K562 (cell line): Measurements from ENCODE around the gene TMEM14C. TPM values are rescaled to one million over a fixed set of nuclear protein-coding genes. Genes with fewer than 3 reads are reported as not detected.
A peak's percentile ranks its signal among the peaks of the same experiment; 100 is the strongest.

ENCODE experiments used
- CEBPG ChIP-seq, 3 experiments: fragments of 200-800 bp in 1 of 3; sonication (Bioruptor generic) in 1 of 3; sonication (generic) in 1 of 3; formaldehyde crosslinking in 1 of 3; IDR thresholded peaks in 2 of 3; conservative IDR thresholded peaks in 1 of 3; 2 replicates each; pipeline versions ENCODE4 v1.6.1 to v1.8.0; 2016 to 2022; ENCODE audit warnings: missing compliant biosample characterization in 2 of 3, missing genetic modification characterization in 2 of 3, mild to moderate bottlenecking in 1 of 3, missing genetic modification reagents in 1 of 3
- E2F3 ChIP-seq: fragments of 250-450 bp; sonication (Bioruptor Pico); IDR thresholded peaks from 2 replicates; pipeline ENCODE4 v1.4.0; 2020; ENCODE audit warnings: mild to moderate bottlenecking
- ETS2 ChIP-seq: IDR thresholded peaks from 2 replicates; pipeline ENCODE4 v1.6.1; 2016; ENCODE audit warnings: borderline replicate concordance, missing genetic modification characterization, mild to moderate bottlenecking, moderate library complexity, missing compliant biosample characterization; ENCODE audit not compliant: poor library complexity, severe bottlenecking
- KAT8 ChIP-seq: fragments of 450-650 bp; IDR thresholded peaks from 2 replicates; pipeline ENCODE4 v1.6.1; 2016; ENCODE audit warnings: low read depth, mild to moderate bottlenecking
- MTA2 ChIP-seq: fragments of 450-650 bp; IDR thresholded peaks from 2 replicates; pipeline ENCODE4 v1.6.1; 2016; ENCODE audit warnings: low read depth
- PATZ1 ChIP-seq: fragments of 250-450 bp; sonication (Bioruptor Pico); IDR thresholded peaks from 2 replicates; pipeline ENCODE4 v1.5.0; 2020; ENCODE audit warnings: mild to moderate bottlenecking, borderline replicate concordance
- XRCC3 ChIP-seq: fragments of 450-650 bp; IDR thresholded peaks from 2 replicates; pipeline ENCODE4 v1.6.1; 2017; ENCODE audit warnings: mild to moderate bottlenecking, moderate library complexity
- ZKSCAN8 ChIP-seq: fragments of 200-800 bp; sonication (Bioruptor generic); IDR thresholded peaks from 2 replicates; pipeline ENCODE4 v1.6.1; 2016; ENCODE audit warnings: missing genetic modification characterization, missing compliant biosample characterization
- polyA plus RNA-seq, 8 experiments: library from polyadenylated mRNA; depleted of rRNA in 4 of 8; stranded (reverse) in 5 of 8; unstranded in 3 of 8; fragments of >200 nt; fragmentation: Nextera tagmentation in 2 of 8; fragmentation: Illumina TruSeq in 1 of 8; extraction: Ambion mirVana in 2 of 8; extraction: Trizol in 1 of 8; gene quantifications; 2 replicates each; pipeline versions ENCODE4 v1.2.1 to v1.2.3, GENCODE V29; 2011 to 2014; ENCODE audit warnings: inconsistent platforms in 1 of 8, missing spikeins in 1 of 8
- total RNA-seq, 7 experiments: library from RNA; depleted of rRNA in 6 of 7; stranded (reverse); fragments of >200 nt in 6 of 7; fragmentation: Illumina TruSeq in 2 of 7; extraction: Trizol in 2 of 7; gene quantifications; 2 replicates each; pipeline versions ENCODE4 v1.2.1 to v1.2.3, GENCODE V29; 2011 to 2021; ENCODE audit warnings: low replicate concordance in 1 of 7
- TF ChIP-seq, protein P1 (sequence below), 2 experiments: IDR thresholded peaks; 2 replicates each; pipeline ENCODE4 v1.6.1; 2012; ENCODE audit warnings: improper control_type of control experiment in 2 of 2, low read depth in 2 of 2, low read length in 2 of 2, borderline replicate concordance in 1 of 2
- TF ChIP-seq, protein P2 (sequence below): fragments of 250-450 bp; sonication (Bioruptor Pico); IDR thresholded peaks from 2 replicates; pipeline ENCODE4 v1.8.0; 2022; ENCODE audit warnings: inconsistent platforms, mild to moderate bottlenecking, moderate library complexity, borderline replicate concordance
- TF ChIP-seq, protein P3 (sequence below): sonication (generic); formaldehyde crosslinking; IDR thresholded peaks from 2 replicates; pipeline ENCODE4 v1.8.0; 2022; ENCODE audit warnings: missing genetic modification reagents, mild to moderate bottlenecking, moderate library complexity, borderline replicate concordance
- TF ChIP-seq, protein P4 (sequence below): fragments of 450-650 bp; IDR thresholded peaks from 2 replicates; pipeline ENCODE4 v1.6.1; 2017; ENCODE audit warnings: antibody characterized with exemption, mild to moderate bottlenecking

The TMEM14C gene
- total and polyA plus RNA-seq, 9 of the 15 experiments (the other 6 are each of a cell fraction or from before 2014, with no cell fraction given): 151 to 496 (median 263) TPM

- TF ChIP-seq, protein P1, sequence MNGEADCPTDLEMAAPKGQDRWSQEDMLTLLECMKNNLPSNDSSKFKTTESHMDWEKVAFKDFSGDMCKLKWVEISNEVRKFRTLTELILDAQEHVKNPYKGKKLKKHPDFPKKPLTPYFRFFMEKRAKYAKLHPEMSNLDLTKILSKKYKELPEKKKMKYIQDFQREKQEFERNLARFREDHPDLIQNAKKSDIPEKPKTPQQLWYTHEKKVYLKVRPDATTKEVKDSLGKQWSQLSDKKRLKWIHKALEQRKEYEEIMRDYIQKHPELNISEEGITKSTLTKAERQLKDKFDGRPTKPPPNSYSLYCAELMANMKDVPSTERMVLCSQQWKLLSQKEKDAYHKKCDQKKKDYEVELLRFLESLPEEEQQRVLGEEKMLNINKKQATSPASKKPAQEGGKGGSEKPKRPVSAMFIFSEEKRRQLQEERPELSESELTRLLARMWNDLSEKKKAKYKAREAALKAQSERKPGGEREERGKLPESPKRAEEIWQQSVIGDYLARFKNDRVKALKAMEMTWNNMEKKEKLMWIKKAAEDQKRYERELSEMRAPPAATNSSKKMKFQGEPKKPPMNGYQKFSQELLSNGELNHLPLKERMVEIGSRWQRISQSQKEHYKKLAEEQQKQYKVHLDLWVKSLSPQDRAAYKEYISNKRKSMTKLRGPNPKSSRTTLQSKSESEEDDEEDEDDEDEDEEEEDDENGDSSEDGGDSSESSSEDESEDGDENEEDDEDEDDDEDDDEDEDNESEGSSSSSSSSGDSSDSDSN (IDR thresholded peaks at IDR 0.05; ENCODE audit: borderline replicate concordance in 1 of 2, low read depth in 2 of 2, low read length in 2 of 2): peak; percentile 61 to 74; a peak in 1 of 4 replicates
- TF ChIP-seq, protein P2, sequence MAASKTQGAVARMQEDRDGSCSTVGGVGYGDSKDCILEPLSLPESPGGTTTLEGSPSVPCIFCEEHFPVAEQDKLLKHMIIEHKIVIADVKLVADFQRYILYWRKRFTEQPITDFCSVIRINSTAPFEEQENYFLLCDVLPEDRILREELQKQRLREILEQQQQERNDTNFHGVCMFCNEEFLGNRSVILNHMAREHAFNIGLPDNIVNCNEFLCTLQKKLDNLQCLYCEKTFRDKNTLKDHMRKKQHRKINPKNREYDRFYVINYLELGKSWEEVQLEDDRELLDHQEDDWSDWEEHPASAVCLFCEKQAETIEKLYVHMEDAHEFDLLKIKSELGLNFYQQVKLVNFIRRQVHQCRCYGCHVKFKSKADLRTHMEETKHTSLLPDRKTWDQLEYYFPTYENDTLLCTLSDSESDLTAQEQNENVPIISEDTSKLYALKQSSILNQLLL (CRISPR knock-in tag): no peak
- TF ChIP-seq MTA2: no peak
- TF ChIP-seq ETS2 (tag): no peak
- no peak for TF ChIP-seq E2F3
- TF ChIP-seq, protein P3, sequence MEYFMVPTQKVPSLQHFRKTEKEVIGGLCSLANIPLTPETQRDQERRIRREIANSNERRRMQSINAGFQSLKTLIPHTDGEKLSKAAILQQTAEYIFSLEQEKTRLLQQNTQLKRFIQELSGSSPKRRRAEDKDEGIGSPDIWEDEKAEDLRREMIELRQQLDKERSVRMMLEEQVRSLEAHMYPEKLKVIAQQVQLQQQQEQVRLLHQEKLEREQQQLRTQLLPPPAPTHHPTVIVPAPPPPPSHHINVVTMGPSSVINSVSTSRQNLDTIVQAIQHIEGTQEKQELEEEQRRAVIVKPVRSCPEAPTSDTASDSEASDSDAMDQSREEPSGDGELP: peak; percentile 97
- TF ChIP-seq CEBPG (CRISPR knock-in tag; IDR thresholded peaks at IDR 0.05): no peak
- TF ChIP-seq CEBPG (tag; conservative IDR thresholded peaks at IDR 0.05 in 1 of 2, IDR thresholded peaks at IDR 0.05 in 1 of 2): 0 out of 4 replicates have a peak, but pooled peaks of 1 of the 2 experiments have one; percentile 25
- TF ChIP-seq, protein P4, sequence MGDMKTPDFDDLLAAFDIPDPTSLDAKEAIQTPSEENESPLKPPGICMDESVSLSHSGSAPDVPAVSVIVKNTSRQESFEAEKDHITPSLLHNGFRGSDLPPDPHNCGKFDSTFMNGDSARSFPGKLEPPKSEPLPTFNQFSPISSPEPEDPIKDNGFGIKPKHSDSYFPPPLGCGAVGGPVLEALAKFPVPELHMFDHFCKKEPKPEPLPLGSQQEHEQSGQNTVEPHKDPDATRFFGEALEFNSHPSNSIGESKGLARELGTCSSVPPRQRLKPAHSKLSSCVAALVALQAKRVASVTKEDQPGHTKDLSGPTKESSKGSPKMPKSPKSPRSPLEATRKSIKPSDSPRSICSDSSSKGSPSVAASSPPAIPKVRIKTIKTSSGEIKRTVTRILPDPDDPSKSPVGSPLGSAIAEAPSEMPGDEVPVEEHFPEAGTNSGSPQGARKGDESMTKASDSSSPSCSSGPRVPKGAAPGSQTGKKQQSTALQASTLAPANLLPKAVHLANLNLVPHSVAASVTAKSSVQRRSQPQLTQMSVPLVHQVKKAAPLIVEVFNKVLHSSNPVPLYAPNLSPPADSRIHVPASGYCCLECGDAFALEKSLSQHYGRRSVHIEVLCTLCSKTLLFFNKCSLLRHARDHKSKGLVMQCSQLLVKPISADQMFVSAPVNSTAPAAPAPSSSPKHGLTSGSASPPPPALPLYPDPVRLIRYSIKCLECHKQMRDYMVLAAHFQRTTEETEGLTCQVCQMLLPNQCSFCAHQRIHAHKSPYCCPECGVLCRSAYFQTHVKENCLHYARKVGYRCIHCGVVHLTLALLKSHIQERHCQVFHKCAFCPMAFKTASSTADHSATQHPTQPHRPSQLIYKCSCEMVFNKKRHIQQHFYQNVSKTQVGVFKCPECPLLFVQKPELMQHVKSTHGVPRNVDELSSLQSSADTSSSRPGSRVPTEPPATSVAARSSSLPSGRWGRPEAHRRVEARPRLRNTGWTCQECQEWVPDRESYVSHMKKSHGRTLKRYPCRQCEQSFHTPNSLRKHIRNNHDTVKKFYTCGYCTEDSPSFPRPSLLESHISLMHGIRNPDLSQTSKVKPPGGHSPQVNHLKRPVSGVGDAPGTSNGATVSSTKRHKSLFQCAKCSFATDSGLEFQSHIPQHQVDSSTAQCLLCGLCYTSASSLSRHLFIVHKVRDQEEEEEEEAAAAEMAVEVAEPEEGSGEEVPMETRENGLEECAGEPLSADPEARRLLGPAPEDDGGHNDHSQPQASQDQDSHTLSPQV: 0 out of 2 replicates have a peak, but pooled peaks have one; percentile 29
- no peak for TF ChIP-seq ZKSCAN8 (CRISPR knock-in tag)
- no peak for TF ChIP-seq KAT8
- TF ChIP-seq XRCC3: no peak
- 0 out of 2 replicates have a peak, but pooled peaks have one; percentile 43 for TF ChIP-seq PATZ1
These were observed 28.4 kb upstream of the TMEM14C start, which contains the start of the genes C6orf52 and PAK1IP1 (continued) for GRCh38 chr6:10694302-10695085.
